ENCODE data around the gene EPOP.

The EPOP gene

GRCh38 chr17:38674749-38675615, at the start of gene EPOP:
EPOP (minus strand) TSS chr17:38674957; CDS start chr17:38674495, 462 bp downstream.
- DNase-seq (ENCODE audit: low read depth) = peak; percentile 15

GRCh38 chr17:38721802-38722201, 47.0 kb upstream of the EPOP start:
- no peak for DNase-seq (ENCODE audit: low read depth)

DNA sequence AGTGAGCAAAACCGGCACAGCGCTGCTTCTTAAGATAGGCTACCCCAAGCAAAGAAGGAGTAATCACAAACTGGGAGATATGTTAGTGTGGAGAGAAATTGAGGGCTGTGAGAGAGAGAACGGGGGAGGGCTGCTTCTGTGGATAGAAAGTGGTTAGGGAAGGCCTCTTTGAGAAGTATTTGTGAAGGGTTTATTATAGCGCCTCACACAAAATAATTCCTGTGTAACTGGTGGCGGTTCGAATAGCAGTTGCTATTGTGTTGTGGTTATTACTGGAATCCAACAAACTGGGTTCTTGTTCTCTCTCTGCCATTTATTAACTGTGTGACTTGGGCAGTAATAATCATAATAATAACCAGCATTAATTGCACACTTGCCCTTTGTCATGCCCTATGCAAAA, 46.2 kb upstream of the EPOP start:
- DNase-seq (ENCODE audit: low read depth) = no peak

GRCh38 chr17:38719943-38720641, 45.3 kb upstream of the EPOP start:
- no peak for DNase-seq (ENCODE audit: low read depth)

DNA sequence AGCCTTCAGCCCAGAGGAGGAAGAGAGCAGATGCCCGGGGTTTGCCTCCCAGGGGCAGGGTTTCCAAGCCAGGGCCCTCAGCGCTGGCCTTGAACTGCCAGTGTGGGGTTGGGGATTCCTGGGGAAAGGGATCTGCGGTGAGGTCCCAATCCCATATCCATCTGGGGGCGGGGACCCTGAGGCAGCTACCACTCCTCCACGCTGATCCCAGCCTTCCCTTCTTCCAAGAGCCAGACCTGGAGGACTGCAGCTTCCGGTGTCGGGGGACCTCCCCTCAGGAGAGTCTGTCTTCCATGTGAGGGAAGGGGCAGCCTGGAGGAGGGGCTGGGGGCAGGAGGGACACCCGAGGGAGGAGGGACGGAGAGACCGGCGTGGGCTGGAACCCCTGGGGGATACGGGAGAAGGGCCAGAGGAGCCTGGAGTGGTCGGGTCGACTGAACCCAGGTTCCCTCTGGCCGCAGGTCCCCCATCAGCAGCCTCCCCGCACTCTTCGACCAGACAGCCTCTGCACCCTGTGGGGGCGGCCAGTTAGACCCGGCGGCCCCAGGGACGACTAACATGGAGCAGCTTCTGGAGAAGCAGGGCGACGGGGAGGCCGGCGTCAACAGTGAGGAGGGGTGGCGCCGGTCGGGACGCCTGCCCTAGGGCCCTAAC, 44.7 kb upstream of the EPOP start:
- DNase-seq (ENCODE audit: low read depth) = no peak

- DNase-seq (ENCODE audit: low read depth) = no peak
Measured at GRCh38 chr17:38717139-38717745, 42.5 kb upstream of the EPOP start.

GRCh38 chr17:38716368-38717005, 41.7 kb upstream of the EPOP start:
- DNase-seq (ENCODE audit: low read depth) = no peak

DNA sequence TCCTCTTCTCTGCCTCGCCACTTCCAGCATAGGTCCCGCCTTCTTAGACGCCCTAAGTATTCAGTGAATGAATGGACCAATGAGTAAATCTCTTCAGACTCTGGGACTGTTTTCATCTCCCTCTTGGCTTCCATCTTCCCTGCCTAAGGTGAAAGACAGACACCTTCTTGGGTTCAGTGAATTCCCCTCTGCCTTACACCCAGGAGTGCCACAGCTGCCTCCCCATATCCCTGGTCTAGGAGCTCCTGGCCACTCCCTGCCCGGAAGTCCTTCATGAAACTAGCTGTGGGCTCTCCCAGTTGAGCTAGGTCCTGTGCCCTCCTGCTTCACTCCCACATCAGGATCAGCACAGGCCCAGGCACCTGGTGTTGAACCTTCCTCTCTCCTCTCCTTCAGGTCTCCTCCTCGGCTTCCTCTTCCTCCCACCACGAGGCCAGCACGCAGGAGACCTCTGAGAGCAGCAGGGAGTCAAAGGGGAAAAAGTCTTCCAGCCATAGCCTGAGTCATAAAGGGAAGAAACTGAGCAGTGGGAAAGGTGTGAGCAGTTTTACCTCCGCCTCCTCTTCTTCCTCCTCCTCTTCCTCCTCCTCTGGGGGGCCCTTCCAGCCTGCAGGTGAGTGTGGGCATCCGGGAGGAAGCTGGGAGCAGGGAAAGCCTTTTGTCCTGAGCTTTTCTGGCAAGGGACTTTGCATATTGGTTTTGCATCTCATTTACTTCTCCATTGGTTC, 40.6 kb upstream of the EPOP start:
- no peak for DNase-seq (ENCODE audit: low read depth)

- no peak for DNase-seq (ENCODE audit: low read depth)
Measured at GRCh38 chr17:38713456-38714075, 38.8 kb upstream of the EPOP start.

DNA sequence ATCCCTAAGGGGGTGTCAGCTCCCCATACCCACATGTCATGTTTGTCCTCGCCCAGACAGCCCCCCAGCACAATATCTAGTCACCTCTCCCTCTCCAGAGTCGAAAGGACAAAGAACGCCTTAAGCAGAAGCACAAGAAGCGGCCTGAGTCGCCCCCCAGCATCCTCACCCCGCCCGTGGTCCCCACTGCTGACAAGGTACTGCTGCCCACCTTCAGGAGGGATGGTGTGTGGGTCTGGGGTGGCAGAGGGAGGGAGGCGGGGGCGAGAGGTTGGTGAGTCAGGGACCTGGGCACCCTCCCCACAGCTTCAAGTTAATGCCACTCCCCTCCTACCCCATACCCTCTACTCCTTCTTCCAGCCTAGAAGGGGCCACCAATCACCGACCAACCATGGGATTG, 37.8 kb upstream of the EPOP start:
- no peak for DNase-seq (ENCODE audit: low read depth)

- DNase-seq (ENCODE audit: low read depth) = no peak
Measured at GRCh38 chr17:38711792-38712571, 37.2 kb upstream of the EPOP start.

GRCh38 chr17:38710985-38711384, 36.2 kb upstream of the EPOP start:
- DNase-seq (ENCODE audit: low read depth) = no peak

GRCh38 chr17:38710604-38710962, 35.8 kb upstream of the EPOP start:
- DNase-seq (ENCODE audit: low read depth) = no peak

DNA sequence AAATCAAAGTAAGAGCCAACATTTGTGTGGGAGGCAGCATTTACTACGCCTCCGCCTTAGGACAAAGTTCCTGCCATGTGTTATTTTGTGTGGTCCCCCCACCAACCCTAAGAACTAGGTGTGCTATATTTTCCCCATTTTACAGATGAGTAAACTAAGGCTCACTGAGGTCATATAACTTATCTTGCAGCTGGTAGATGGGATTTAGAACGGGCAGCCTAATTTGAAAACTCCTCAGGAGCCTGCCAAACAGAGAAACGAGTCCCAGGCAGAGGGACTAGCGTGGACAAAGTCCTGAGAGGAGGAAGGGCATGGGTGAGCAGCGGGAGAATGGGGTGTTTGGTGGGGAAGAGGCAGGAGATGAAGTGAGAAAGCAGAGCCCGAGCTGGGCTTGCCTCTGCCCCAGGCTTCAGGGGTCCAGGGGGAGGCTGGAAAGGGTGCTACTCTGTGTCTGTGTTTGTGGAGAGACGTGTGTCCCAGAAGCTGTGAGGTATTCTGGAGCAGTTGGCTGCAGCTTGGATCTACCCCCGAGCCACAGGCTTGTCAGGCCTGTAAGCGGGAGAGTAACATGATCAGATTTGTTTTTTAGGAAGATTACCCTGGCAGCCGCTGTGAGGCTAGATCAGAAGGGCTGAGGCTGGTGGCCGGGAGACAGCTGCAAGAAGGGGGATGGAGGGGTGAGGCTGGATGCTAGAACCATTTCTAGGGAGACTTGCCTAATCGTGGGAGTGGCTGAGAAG, 35.3 kb upstream of the EPOP start:
- DNase-seq (ENCODE audit: low read depth) = no peak

- DNase-seq (ENCODE audit: low read depth) = no peak
Measured at GRCh38 chr17:38709104-38709820, 34.5 kb upstream of the EPOP start.

DNA sequence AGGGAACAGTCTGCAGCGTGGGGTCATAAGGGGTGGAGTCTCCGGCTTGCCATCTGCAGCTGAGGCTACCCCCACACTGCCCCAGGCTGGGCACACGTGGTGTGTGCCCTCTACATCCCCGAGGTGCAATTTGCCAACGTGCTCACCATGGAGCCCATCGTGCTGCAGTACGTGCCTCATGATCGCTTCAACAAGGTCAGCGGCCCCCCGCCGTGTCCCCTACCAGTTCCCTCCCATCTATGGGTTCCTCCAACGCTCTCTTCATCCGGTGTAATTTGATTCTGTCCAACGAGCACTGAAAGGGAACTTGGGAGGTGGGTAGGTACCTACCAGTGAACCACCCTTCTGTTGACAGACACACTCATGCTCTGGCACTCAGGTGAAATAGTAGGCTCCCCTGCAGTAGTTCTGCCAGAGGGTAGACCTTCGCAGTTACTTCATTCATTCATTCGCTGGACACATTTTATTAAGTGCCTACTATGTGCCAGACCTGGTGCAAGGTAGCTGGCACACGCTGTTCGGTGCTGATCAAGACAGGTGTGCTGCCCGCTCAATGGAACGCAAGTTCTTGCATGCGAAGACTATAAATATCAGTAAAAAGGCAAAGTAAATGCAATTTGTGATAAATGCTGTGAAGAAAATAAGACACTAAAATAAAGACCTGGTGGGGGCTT, 33.1 kb upstream of the EPOP start:
- no peak for DNase-seq (ENCODE audit: low read depth)

GRCh38 chr17:38706505-38707216, 31.9 kb upstream of the EPOP start:
- DNase-seq (ENCODE audit: low read depth) = no peak
